Endothelial cell (in vitro differentiated cells): ENCODE measurements around the gene GABRD. TPM values are rescaled to one million over a fixed set of nuclear protein-coding genes. Genes with fewer than 3 reads are reported as not detected.

ENCODE experiments used
- DNase-seq: peaks from one replicate; pipeline ENCODE4 v3.0.0; 2021; ENCODE audit warnings: low spot score
- H3K27ac Mint-ChIP-seq: one replicate; pipeline ENCODE4 v1.8.0; 2021; ENCODE audit warnings: mixed read lengths, inconsistent platforms; ENCODE audit not compliant: unreplicated experiment
- H3K27me3 Mint-ChIP-seq: one replicate; pipeline ENCODE4 v1.8.0; 2021; ENCODE audit warnings: mild to moderate bottlenecking, moderate library complexity, mixed read lengths, inconsistent platforms; ENCODE audit not compliant: unreplicated experiment
- H3K36me3 Mint-ChIP-seq: one replicate; pipeline ENCODE4 v1.8.0; 2021; ENCODE audit warnings: mild to moderate bottlenecking, low read depth, mixed read lengths, inconsistent platforms; ENCODE audit not compliant: unreplicated experiment
- H3K4me1 Mint-ChIP-seq: one replicate; pipeline ENCODE4 v1.8.0; 2021; ENCODE audit warnings: mild to moderate bottlenecking, mixed read lengths, inconsistent platforms; ENCODE audit not compliant: unreplicated experiment
- H3K4me3 Mint-ChIP-seq: one replicate; pipeline ENCODE4 v1.8.0; 2021; ENCODE audit warnings: mild to moderate bottlenecking, mixed read lengths, inconsistent platforms; ENCODE audit not compliant: unreplicated experiment
- H3K9me3 Mint-ChIP-seq: one replicate; pipeline ENCODE4 v1.8.0; 2021; ENCODE audit warnings: mixed read lengths, inconsistent platforms; ENCODE audit not compliant: unreplicated experiment
- CTCF ChIP-seq: fragments of 200-600 bp; sonication (generic); IDR thresholded peaks from one replicate; pipeline ENCODE4 v1.5.0; 2021; ENCODE audit warnings: antibody characterized with exemption; ENCODE audit not compliant: unreplicated experiment
- total RNA-seq: library from RNA; stranded (reverse); fragmentation: NEBNext Ultra II Directional; extraction: Animal tissue kit (Norgen Biotek cat#: 25700); gene quantifications from one replicate; pipeline ENCODE4 v1.2.1, GENCODE V29; 2021; ENCODE audit not compliant: unreplicated experiment

GABRD gene
- total RNA-seq, 1 donor from 2014 or later: 0.64 TPM

DNA sequence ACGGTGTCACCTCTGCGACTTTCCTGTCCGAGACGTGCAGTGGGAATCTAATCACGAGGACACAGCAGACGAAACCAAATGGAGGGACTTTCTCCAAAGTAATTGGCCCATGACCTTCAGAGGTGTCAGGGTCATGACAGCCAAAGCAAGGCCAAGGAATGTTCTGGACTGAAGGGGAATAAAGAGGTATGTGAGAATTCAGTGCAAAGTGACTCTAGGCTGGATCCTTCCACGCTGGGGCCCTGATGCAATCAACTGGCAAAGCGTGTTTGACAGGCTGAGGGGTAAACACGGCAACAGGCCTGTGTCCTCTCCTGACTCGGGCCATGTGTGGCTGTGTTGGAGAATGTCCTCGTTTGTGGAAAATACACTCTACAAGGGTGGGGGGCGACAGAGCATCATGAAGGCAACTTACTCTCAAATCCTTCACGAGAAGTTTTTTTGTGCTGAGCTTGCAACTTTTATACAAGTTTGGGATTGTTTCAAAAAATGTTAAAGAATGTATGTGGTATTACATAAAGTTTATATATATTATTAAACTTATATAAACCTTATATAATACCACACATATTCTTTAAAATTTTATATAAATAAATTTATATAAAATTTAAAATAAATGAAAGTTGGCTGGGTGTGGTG, 17.3 kb upstream of the GABRD start:
- Mint-ChIP-seq H3K27me3 (peaks cover 7% of the 10 kb centered on the region), H3K4me1 (no peaks in the 10 kb centered on the region), H3K36me3 (no peaks in the 10 kb centered on the region), H3K9me3 (no peaks in the 10 kb centered on the region), H3K4me3 (no peak overlapping the region), H3K27ac (no peak overlapping the region)
- DNase-seq: no peak
- TF ChIP-seq CTCF: no peak

DNA sequence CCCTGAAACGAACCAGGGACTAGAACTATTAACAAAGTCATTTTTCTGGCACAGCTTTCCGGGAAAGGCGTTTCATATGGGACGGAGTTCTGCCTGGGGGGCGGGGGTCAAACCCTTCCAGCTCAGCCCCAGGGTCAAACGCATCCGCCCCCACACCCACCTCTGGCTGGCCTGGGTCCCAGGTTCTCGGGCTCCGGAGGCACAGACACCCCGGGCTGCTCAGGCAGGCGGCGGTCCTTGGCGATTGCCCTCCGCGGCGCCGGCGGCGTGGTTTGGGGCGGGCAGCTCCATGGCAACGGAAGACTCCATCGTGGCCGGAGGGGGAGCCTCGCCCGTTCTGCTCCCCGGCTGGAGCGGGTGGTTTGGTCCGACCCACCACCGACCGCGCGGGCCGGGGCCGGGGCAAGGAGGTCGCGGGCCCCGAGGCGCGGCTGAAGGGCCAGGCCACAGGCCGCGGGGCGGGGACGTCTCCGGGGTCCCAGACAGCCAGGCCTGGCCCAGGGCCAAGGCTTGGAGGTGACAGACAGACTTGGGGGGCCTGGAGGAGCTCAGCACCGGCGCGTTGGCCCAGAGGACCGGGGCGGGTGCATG, 15.5 kb upstream of the GABRD start, which contains the start of gene CFAP74:
TSS of gene CFAP74 (minus strand) at position 246 of the 591 bp plus-strand sequence. CDS start 12,830 bp downstream, outside the sequence.
- Mint-ChIP-seq H3K4me1 (no peaks in the 10 kb centered on the region), H3K27ac (no peak within 1 kb of the TSS), H3K36me3 (no peaks in the 10 kb centered on the region), H3K9me3 (no peaks in the 10 kb centered on the region), H3K4me3 (no peak within 1 kb of the TSS), H3K27me3 (peaks cover 6% of the 10 kb centered on the region)
- no peak for TF ChIP-seq CTCF
- DNase-seq: peak; percentile 90

- Mint-ChIP-seq H3K9me3 (no peaks in the 10 kb centered on the region), H3K36me3 (no peaks in the 10 kb centered on the region), H3K4me1 (no peaks in the 10 kb centered on the region), H3K27ac (no peak overlapping the region), H3K4me3 (no peak overlapping the region), H3K27me3 (peaks cover 6% of the 10 kb centered on the region)
- TF ChIP-seq CTCF: no peak
- DNase-seq: no peak
Observed at GRCh38 chr1:2004856-2005255, 14.3 kb upstream of the GABRD start.

- Mint-ChIP-seq H3K27me3 (peaks cover 4% of the 10 kb centered on the region), H3K4me1 (peaks cover under 1% of the 10 kb centered on the region), H3K4me3 (no peak overlapping the region)
Observed at GRCh38 chr1:2009101-2010053, 9.8 kb upstream of the GABRD start.

More at GRCh38 chr1:2009101-2010053, 9.8 kb upstream of the GABRD start:
- TF ChIP-seq CTCF: no peak
- no peak for DNase-seq
- Mint-ChIP-seq H3K36me3 (no peaks in the 10 kb centered on the region), H3K9me3 (no peaks in the 10 kb centered on the region), H3K27ac (no peak overlapping the region)
